ENCODE results near the gene CSMD2.
"Not testable (repeated sequence)": the region's sequence is repeated elsewhere in the genome, so short reads cannot be mapped to it uniquely, and the experiment has no call there.

The CSMD2 gene

DNA sequence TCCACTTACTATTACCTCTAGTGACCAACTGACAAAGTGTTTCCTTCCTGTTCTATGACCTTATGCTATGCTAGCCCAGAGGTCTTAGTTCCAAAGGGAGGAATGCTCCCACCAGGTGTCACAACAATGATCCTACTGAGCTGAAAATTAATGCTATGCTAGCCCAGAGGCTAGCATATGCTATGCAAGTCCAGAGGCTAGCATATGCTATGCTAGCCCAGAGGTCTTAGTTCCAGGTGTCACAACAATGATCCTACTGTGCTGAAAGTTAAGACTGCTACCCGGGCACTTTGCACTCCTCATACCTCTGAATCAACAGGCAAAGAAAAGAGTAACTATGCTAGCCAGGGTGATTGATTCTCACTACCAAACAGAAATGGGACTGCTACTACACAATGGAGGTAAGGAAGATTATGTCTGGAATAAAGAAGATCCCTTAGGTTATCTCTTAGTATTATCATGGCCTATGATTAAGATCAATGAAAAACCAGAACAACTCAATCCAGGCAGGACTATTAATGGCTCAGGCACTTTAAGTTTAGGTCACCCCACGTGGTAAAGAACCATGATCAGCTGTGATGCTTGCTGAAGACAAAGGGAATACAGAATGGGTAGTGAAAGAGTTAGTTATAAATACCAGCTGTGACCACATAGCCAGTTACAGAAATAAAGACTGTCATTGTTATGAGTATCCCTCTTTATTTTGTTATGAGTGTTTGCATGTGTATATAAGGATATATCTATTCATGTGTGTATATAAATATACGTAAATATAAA, 114.1 kb downstream of the CSMD2 start:
- no peak for DNase-seq

- no peak for DNase-seq
These were observed 115.0 kb downstream of the CSMD2 start for GRCh38 chr1:34049994-34050393.

GRCh38 chr1:34049477-34049876, 115.6 kb downstream of the CSMD2 start:
- DNase-seq, result no peak

DNA sequence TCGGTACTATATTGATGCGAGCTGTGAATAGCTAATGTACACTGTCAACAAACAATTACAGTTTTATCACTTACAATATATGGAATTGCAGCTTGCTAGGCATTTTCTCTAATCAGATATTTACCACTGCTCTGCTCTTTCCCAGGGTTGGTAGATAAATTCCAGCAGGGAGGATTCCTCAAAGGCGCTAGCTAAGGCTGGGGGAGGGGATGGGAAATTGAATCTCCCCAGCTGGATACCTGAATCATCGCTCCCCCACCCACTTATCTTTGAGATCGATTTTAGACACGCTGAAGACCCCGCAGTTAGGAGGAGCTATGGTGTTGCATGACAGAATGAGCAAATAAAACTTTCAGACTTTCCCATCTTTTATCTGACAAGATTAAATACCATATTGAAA, 127.2 kb downstream of the CSMD2 start:
- no peak for DNase-seq

DNA sequence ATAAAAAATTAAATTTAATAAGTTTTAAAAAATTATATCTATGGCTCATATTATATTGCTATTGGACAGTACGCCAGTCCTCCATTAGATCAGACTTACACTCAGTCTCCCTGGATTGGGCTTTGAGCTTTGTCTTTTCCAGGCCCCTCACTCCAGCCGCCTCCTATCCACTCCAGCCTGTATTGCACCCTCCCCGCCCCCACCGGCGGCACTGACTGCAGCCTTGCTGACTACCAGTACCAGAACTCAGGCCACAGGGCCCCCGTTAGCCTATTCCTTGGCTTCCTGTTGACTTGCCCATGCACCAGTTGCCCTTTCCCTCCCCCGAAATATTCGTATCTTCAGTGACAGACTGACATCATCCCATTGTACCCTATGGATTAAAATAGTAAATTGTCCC, 127.9 kb downstream of the CSMD2 start:
- DNase-seq, result no peak

DNA sequence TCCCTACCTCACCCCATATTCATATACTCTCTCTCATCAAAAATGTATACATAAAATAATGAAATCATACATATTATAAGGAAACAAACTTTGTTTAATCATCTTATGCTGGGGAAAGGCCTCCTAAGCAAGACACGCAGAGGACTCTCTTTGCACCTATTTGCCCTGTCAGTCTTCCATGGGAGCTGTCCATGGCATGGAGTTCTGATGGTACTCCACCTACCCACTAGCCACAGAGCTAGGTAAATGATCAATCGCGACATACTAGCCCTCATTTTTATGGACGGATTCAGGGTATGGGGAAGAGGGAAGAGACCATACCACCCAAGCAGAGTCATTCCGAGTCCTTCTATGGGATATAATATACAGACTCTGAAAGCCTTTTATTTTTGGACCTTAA, 131.0 kb downstream of the CSMD2 start:
- no peak for DNase-seq

GRCh38 chr1:34029954-34030353, 135.1 kb downstream of the CSMD2 start:
- no peak for DNase-seq

GRCh38 chr1:34029515-34029914, 135.5 kb downstream of the CSMD2 start:
- no peak for DNase-seq

GRCh38 chr1:34028381-34029055, 136.5 kb downstream of the CSMD2 start:
- DNase-seq, result no peak

- DNase-seq, result no peak
These were observed 139.4 kb downstream of the CSMD2 start for GRCh38 chr1:34025675-34026074.

- DNase-seq, result no peak
These were observed 140.5 kb downstream of the CSMD2 start for GRCh38 chr1:34024485-34024884.

- DNase-seq, result no peak
These were observed 145.1 kb downstream of the CSMD2 start for GRCh38 chr1:34019741-34020552.

- no peak for DNase-seq
These were observed 146.7 kb downstream of the CSMD2 start for GRCh38 chr1:34018285-34018684.

DNA sequence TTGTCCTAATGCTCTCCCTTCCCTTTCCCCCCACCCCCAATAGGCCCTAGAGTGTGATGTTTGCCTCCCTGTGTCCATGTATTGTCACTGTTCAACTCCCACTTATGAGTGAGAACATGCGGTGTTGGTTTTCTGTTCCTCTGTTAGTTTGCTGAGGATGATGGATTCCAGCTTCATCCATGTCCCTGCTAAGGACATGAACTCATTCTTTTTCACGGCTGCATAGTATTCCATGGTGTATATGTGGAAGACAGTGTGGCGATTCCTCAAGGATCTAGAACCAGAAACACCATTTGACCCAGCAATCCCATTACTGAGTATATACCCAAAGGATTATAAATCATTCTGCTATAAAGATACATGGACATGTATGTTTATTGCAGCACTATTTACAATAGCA, 148.7 kb downstream of the CSMD2 start:
- DNase-seq, result not testable (repeated sequence)

DNA sequence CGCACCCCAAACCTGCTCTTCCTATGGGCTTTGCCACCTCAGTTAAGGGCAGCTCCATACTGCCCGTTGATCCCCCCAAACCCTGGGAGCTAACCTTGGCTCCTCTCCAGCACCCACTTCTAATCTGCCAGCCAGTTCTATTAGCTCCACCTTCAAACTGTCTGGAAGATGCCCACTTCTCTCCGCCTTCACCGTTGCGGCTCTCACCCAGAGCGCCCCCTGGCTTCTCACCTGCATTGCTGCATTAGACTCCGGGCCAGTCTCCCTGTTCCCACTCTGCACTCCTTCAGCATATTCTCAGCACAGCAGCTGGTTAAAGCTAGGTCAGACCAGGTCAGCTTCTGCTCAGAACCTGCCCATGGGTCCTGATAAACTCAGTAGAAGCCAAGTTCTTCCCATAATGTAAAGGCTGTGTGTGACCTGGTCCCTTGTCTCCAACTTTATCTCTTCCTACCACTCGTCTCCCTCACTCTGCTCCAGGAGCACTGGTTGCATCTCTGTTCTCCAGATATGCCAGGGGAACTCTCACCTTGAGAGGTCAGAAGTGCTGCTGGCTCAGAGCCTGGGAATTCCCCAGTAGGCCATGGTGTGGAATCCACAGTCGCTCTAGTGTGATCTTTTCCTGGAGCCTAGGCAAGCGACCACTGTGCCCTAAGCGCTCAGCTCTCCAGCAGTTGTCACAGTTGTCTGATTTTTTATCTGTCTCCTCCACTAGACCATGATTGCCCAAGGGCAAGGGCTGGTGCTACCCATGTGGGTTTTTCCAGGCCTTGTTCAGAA, 150.9 kb downstream of the CSMD2 start:
- DNase-seq, result no peak

- no peak for DNase-seq
These were observed 151.9 kb downstream of the CSMD2 start for GRCh38 chr1:34013136-34013535.

DNA sequence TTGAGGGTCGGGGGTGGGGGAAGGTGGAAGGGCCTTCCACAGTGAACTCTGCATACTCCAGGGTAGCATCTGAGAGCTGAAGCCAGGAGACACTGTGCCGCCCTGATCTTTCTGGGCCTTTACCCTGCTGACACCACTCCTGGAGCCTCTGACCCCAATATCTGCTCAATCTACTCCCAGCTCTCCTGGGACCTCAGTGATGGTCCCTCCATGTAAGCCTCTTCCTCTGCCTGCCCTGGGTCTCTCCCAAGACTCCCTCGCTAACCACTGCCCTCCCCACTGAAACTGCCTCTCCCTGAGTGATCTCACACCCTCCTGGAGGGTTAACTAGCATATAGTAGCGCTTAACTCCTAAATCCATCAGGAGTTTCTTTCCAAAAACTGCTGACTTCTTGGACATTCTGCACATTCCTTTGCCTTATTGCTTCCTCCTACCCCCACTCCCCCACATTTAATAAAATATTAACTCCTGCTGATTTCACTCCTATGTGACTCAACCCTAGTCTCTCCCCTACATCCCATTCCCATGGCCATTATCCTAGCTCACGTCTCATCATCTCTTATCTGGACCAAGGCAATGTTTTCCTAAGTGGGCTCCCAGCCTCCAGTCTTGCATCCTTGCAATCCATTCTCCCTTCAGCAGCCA, 155.6 kb downstream of the CSMD2 start:
- no peak for DNase-seq

- DNase-seq, result no peak
These were observed 157.3 kb downstream of the CSMD2 start for GRCh38 chr1:34007760-34008159.

- no peak for DNase-seq
These were observed 159.7 kb downstream of the CSMD2 start for GRCh38 chr1:34005309-34005708.

DNA sequence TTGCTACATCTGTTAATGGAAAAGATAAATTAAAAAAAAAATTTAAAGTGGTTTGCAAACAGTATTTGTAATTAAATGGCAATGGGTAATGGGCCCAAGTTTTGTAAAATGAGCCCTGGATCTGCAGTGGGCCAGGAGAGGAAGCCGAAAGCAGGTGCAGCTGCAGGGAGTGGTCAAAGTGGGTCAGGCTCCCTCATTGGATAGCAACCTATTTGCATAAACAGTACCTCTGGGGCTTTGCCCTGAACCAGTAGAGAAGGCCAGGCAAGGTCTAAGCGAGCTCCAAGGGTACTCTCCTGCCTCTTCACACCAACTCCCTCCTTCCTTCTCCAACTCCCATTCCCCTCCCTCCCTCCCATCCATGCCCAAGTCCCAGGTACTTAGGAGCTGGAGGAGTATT, 162.2 kb downstream of the CSMD2 start:
- DNase-seq, result no peak

GRCh38 chr1:33997127-33998036, 167.6 kb downstream of the CSMD2 start:
- no peak for DNase-seq

All from EL (cell line).